GM06990 (cell line): Measurements from ENCODE around the gene CFD.

Experiments
- DNase-seq: peaks from one replicate; pipeline ENCODE4 v3.0.0-alpha.2; 2011; ENCODE audit not compliant: insufficient read length; ENCODE audit errors: extremely low read depth
- H3K27me3 ChIP-seq: replicated peaks from 2 replicates; pipeline ENCODE4 v1.6.0; 2011; ENCODE audit warnings: low read length; ENCODE audit not compliant: control insufficient read depth, insufficient read depth
- H3K36me3 ChIP-seq: 2 replicates; pipeline ENCODE4 v1.5.1; 2011; ENCODE audit warnings: low read length; ENCODE audit not compliant: control insufficient read depth, insufficient read depth
- H3K4me3 ChIP-seq: replicated peaks from 2 replicates; pipeline ENCODE4 v1.5.1; 2011; ENCODE audit warnings: low read depth, mild to moderate bottlenecking, control low read depth, low read length
- TF ChIP-seq, protein P1 (sequence below): IDR thresholded peaks from 2 replicates; pipeline ENCODE4 v1.5.1; 2011; ENCODE audit warnings: low read length, control low read depth, mild to moderate bottlenecking, inconsistent platforms; ENCODE audit not compliant: insufficient read depth, poor library complexity, severe bottlenecking

The CFD gene

DNA sequence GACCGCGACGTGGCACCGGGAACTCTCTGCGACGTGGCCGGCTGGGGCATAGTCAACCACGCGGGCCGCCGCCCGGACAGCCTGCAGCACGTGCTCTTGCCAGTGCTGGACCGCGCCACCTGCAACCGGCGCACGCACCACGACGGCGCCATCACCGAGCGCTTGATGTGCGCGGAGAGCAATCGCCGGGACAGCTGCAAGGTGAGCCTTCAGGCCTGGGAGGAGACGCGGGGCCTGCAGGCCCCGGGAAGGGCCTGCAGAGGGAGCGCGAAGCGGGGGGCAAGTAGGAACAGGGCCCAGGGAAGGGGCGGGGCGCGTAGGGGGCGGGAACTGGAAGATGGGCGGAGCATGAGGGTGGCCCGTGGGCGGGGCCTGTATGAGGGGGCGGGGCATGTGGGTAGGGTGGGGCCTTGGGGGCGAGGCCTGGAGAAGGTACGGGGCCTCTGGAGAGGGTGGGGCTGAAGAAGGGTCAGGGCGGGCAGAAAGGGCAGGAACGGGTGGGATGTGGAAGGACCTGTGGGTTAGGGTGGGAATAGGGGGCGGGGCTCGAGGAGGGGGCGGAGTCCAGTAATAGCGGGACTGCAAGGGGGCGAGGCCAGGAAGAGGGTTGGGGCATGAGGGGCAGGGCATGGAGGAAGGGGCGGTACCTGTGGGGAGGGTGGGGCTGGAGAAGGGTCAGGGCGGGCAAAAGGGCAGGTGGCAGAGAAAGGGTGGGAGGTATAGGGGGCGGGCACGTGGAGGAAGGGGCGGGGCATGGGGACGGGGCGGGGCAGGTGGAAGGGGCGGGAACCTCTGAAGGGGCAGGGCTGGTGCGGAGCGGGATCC, 2.5 kb downstream of the CFD start:
- peak; percentile 75 for DNase-seq
- Histone ChIP-seq H3K36me3 (no peaks in the 10 kb centered on the region), H3K4me3 (no peak overlapping the region), H3K27me3 (no peaks in the 10 kb centered on the region)
- TF ChIP-seq, protein P1, sequence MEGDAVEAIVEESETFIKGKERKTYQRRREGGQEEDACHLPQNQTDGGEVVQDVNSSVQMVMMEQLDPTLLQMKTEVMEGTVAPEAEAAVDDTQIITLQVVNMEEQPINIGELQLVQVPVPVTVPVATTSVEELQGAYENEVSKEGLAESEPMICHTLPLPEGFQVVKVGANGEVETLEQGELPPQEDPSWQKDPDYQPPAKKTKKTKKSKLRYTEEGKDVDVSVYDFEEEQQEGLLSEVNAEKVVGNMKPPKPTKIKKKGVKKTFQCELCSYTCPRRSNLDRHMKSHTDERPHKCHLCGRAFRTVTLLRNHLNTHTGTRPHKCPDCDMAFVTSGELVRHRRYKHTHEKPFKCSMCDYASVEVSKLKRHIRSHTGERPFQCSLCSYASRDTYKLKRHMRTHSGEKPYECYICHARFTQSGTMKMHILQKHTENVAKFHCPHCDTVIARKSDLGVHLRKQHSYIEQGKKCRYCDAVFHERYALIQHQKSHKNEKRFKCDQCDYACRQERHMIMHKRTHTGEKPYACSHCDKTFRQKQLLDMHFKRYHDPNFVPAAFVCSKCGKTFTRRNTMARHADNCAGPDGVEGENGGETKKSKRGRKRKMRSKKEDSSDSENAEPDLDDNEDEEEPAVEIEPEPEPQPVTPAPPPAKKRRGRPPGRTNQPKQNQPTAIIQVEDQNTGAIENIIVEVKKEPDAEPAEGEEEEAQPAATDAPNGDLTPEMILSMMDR = no peak

DNA sequence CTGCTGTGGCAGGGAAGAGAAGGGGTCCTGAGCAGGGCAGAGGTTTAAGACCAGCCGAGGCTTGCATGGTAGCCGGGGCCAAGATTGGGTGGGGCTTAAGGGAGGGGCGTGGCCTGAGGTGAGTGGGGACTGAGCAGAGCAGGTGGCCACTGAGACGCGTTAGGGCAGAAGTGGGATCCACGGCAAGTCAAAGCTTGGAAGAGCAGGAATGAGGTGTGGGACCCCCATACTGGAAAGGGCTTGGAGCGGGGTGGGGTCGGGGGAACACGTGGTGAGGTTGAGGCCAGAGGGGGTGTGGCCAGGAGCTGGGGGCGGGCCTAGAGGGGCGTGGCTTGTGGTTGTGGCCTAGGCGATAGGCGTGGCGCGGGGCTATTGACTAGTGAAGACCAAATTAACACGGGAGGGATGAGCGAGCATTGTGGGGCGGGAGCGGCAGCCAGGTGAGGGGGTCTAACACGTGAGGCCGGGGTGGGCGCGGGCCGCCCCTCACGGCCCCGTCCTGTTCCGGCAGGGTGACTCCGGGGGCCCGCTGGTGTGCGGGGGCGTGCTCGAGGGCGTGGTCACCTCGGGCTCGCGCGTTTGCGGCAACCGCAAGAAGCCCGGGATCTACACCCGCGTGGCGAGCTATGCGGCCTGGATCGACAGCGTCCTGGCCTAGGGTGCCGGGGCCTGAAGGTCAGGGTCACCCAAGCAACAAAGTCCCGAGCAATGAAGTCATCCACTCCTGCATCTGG, 3.3 kb downstream of the CFD start:
- Histone ChIP-seq H3K27me3 (no peaks in the 10 kb centered on the region), H3K4me3 (no peak overlapping the region), H3K36me3 (peaks cover 3% of the 10 kb centered on the region; the same call in 1 of the 2 replicates)
- TF ChIP-seq, protein P1 = no peak
- DNase-seq = peak; percentile 81

DNA sequence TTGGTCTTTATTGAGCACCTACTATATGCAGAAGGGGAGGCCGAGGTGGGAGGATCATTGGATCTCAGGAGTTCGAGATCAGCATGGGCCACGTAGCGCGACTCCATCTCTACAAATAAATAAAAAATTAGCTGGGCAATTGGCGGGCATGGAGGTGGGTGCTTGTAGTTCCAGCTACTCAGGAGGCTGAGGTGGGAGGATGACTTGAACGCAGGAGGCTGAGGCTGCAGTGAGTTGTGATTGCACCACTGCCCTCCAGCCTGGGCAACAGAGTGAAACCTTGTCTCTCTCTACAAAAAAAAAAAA, 3.8 kb downstream of the CFD start:
- TF ChIP-seq, protein P1 = no peak
- no peak for DNase-seq
- no peaks in the 10 kb centered on the region for H3K27me3 ChIP-seq
- no peak overlapping the region for H3K4me3 ChIP-seq
- peaks cover 3% of the 10 kb centered on the region; the same call in 1 of the 2 replicates for H3K36me3 ChIP-seq

DNA sequence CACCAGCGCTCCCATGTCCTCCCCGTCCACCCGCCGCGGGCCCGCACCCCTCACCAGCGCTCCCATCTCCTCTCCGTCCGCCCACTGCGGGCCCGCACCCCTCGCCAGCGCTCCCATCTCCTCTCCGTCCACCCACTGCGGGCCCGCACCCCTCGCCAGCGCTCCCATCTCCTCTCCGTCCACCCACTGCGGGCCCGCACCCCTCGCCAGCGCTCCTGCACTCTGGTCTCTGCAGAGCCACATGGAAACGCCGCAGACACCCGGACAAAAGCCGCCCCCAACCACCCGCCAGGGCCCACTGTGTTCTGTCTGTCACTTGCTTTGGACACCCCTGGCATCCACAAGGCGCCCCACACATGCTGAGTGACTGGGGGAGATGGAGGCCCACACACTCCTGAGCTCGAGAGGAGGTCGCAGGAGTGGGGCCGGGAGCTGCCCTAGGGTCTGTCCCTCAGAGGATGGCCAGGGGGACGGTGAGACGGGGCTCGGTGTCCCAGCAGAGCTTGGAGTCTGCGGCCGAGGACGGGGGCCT, 7.4 kb downstream of the CFD start:
- Histone ChIP-seq H3K27me3 (no peaks in the 10 kb centered on the region), H3K36me3 (peaks cover 11% of the 10 kb centered on the region), H3K4me3 (no peak overlapping the region)
- no peak for DNase-seq
- TF ChIP-seq, protein P1 = no peak

DNA sequence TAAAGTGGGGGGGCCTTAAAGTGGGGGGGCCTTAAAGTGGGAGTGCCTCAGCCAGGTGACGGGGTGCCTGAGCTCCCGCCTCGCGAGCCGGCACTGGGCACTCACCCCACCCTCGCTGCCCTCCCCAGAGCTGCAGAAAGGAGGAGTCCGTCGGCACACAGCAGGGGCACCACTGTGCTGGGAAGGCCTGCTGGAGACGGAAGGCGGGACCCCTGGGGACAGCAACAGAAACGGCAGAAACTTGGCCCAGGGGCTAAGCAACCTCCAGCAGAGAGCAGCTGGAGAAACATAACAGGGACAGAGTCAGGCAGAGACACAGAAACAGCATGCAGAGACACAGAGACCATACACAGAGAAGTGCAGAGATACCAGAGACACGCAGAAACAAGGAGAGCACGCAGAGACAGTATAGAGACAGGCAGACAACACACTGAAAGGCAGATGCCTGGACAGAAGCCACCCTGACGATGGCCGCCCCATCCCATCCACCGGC, 7.9 kb downstream of the CFD start:
- DNase-seq = no peak
- Histone ChIP-seq H3K36me3 (peaks cover 11% of the 10 kb centered on the region), H3K27me3 (no peaks in the 10 kb centered on the region), H3K4me3 (no peak overlapping the region)
- TF ChIP-seq, protein P1 = no peak
